Stomach (tissue), 4 donors: Measurements from ENCODE around the gene BBS12.

ENCODE experiments used
- CTCF ChIP-seq, 7 experiments: fragments of 450-650 bp in 4 of 7; fragments of 200-600 bp in 3 of 7; sonication (generic) in 3 of 7; IDR thresholded peaks; one replicate each; pipeline ENCODE4 v1.5.1; 2016 to 2019; ENCODE audit warnings: antibody characterized with exemption in 7 of 7, control low read depth in 2 of 7, mild to moderate bottlenecking in 1 of 7
- EP300 ChIP-seq: sonication (generic); formaldehyde crosslinking; IDR thresholded peaks from one replicate; pipeline ENCODE4 v1.6.1; 2017; ENCODE audit warnings: antibody characterized with exemption
- POLR2A ChIP-seq, 4 donors: fragments of 450-650 bp; IDR thresholded peaks; one replicate each; pipeline ENCODE4 v1.6.1; 2016; ENCODE audit warnings: antibody characterized with exemption in 4 of 4, control low read depth in 2 of 4, mild to moderate bottlenecking in 1 of 4, moderate library complexity in 1 of 4

DNA sequence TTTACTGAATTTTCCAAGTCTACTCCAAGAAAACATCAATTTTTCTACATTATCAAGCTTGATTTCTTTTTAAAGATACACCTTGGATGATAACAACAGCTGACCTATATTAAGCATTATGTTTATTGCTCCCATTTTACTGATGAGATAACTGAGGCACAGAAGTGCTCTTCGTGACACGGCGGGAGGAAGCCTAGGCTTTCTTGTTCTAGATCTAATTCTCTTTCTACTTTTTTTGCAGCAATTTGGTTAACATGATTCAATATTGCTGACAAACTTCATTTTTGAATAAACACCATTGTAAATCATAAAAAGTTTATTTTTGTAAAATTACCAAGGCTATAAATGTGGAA, 33.8 kb downstream of the BBS12 start:
- TF ChIP-seq POLR2A (IDR thresholded peaks at IDR 0.05) (no peak), CTCF (IDR thresholded peaks at IDR 0.05) (no peak), EP300 (no peak)
